Activated CD8-positive, alpha-beta memory T cell treated with anti-CD3 and anti-CD28 coated beads, Interleukin-2, amount 50 U/mL, for 1 hour (primary cell): ENCODE results near the gene YWHAE.
"Not testable (repeated sequence)": the region's sequence is repeated elsewhere in the genome, so short reads cannot be mapped to it uniquely, and the experiment has no call there.

Experiments used
- DNase-seq: peaks from one replicate; pipeline ENCODE4 v3.0.0-alpha.2; 2020; ENCODE audit errors: extremely low read depth

YWHAE gene

GRCh38 chr17:1325766-1326165 lies 74.3 kb downstream of the YWHAE start:
- no peak for DNase-seq

- no peak for DNase-seq
Measured at GRCh38 chr17:1324201-1324771, 75.7 kb downstream of the YWHAE start.

GRCh38 chr17:1323336-1323735 lies 76.7 kb downstream of the YWHAE start:
- DNase-seq, result no peak

GRCh38 chr17:1322480-1322879 lies 77.5 kb downstream of the YWHAE start:
- DNase-seq, result no peak

- DNase-seq, result no peak
Measured at GRCh38 chr17:1322014-1322428, 78.0 kb downstream of the YWHAE start.

GRCh38 chr17:1315891-1316403 lies 84.1 kb downstream of the YWHAE start:
- DNase-seq, result no peak

- DNase-seq, result no peak
Measured at GRCh38 chr17:1315409-1315808, 84.6 kb downstream of the YWHAE start.

- DNase-seq, result no peak
Measured at GRCh38 chr17:1313270-1314005, 86.6 kb downstream of the YWHAE start.

- no peak for DNase-seq
Measured at GRCh38 chr17:1312261-1312870, 87.7 kb downstream of the YWHAE start.

- DNase-seq, result not testable (repeated sequence)
Measured at GRCh38 chr17:1307829-1308228, 92.2 kb downstream of the YWHAE start.

- DNase-seq, result no peak
Measured at GRCh38 chr17:1304962-1305563, 95.0 kb downstream of the YWHAE start.

- no peak for DNase-seq
Measured at GRCh38 chr17:1304522-1304921, 95.5 kb downstream of the YWHAE start.

- no peak for DNase-seq
Measured at GRCh38 chr17:1302761-1303160, 97.3 kb downstream of the YWHAE start.

GRCh38 chr17:1301546-1301945 lies 98.5 kb downstream of the YWHAE start:
- DNase-seq, result no peak

GRCh38 chr17:1300371-1300905 lies 99.6 kb downstream of the YWHAE start:
- no peak for DNase-seq

- no peak for DNase-seq
Measured at GRCh38 chr17:1299552-1300370, 100.3 kb downstream of the YWHAE start.

GRCh38 chr17:1298606-1299005 lies 101.4 kb downstream of the YWHAE start:
- DNase-seq, result no peak
